ENCODE measurements around the gene ATP10A.

Gene ATP10A

GRCh38 chr15:25694239-25694584 is 168.9 kb downstream of the ATP10A start:
- no peak overlapping the region for H3K27ac Mint-ChIP-seq
- no peak overlapping the region for H3K4me3 Mint-ChIP-seq
- TF ChIP-seq CTCF (IDR thresholded peaks at IDR 0.05; ENCODE audit: unreplicated experiment in 3 of 3): no peak
- no peaks in the 10 kb centered on the region for H3K9me3 Mint-ChIP-seq
- H3K27me3 Mint-ChIP-seq (ENCODE audit: low read depth): peaks cover 8% of the 10 kb centered on the region
- H3K36me3 Mint-ChIP-seq (ENCODE audit: low read depth): no peaks in the 10 kb centered on the region
- H3K4me1 Mint-ChIP-seq: no peaks in the 10 kb centered on the region

- Mint-ChIP-seq H3K27me3 (ENCODE audit: low read depth) (peaks cover 12% of the 10 kb centered on the region), H3K27ac (no peak overlapping the region), H3K9me3 (no peaks in the 10 kb centered on the region), H3K36me3 (ENCODE audit: low read depth) (no peaks in the 10 kb centered on the region), H3K4me1 (no peaks in the 10 kb centered on the region), H3K4me3 (no peak overlapping the region)
- TF ChIP-seq CTCF (IDR thresholded peaks at IDR 0.05; ENCODE audit: unreplicated experiment in 3 of 3): peak; percentile 39 to 58 (median 53)
These were observed 169.5 kb downstream of the ATP10A start for GRCh38 chr15:25693321-25694238.

GRCh38 chr15:25691544-25692430 is 171.3 kb downstream of the ATP10A start:
- H3K4me1 Mint-ChIP-seq: no peaks in the 10 kb centered on the region
- peak; percentile 18 to 29 (median 24) for TF ChIP-seq CTCF (IDR thresholded peaks at IDR 0.05; ENCODE audit: unreplicated experiment in 3 of 3)
- no peaks in the 10 kb centered on the region for H3K9me3 Mint-ChIP-seq
- no peak overlapping the region for H3K27ac Mint-ChIP-seq
- peaks cover 12% of the 10 kb centered on the region for H3K27me3 Mint-ChIP-seq (ENCODE audit: low read depth)
- H3K4me3 Mint-ChIP-seq: no peak overlapping the region
- no peaks in the 10 kb centered on the region for H3K36me3 Mint-ChIP-seq (ENCODE audit: low read depth)

GRCh38 chr15:25690673-25691543 is 172.2 kb downstream of the ATP10A start:
- Mint-ChIP-seq H3K27ac (no peak overlapping the region), H3K4me3 (no peak overlapping the region), H3K4me1 (no peaks in the 10 kb centered on the region), H3K9me3 (no peaks in the 10 kb centered on the region), H3K36me3 (ENCODE audit: low read depth) (no peaks in the 10 kb centered on the region), H3K27me3 (ENCODE audit: low read depth) (peaks cover 12% of the 10 kb centered on the region)
- no peak for TF ChIP-seq CTCF (IDR thresholded peaks at IDR 0.05; ENCODE audit: unreplicated experiment in 3 of 3)

- Mint-ChIP-seq H3K27me3 (ENCODE audit: low read depth) (peaks cover 12% of the 10 kb centered on the region), H3K9me3 (no peaks in the 10 kb centered on the region), H3K27ac (no peak overlapping the region), H3K4me1 (peaks cover 9% of the 10 kb centered on the region), H3K36me3 (ENCODE audit: low read depth) (no peaks in the 10 kb centered on the region), H3K4me3 (no peak overlapping the region)
- no peak for TF ChIP-seq CTCF (IDR thresholded peaks at IDR 0.05; ENCODE audit: unreplicated experiment in 3 of 3)
These were observed 173.5 kb downstream of the ATP10A start for GRCh38 chr15:25689592-25689991.

Data from nephron (organoid).